ENCODE results near the gene TTC6.

Gene TTC6

GRCh38 chr14:37587881-37588666, 7.4 kb upstream of the TTC6 start:
- peak overlapping the region; percentile 29 for H3K4me3 ChIP-seq (ENCODE audit: low read length)
- H3K9ac ChIP-seq (ENCODE audit: low read depth, low read length) = no peak overlapping the region
- no peaks in the 10 kb centered on the region for H3K9me3 ChIP-seq (replicated peaks; ENCODE audit: low read length)
- H3K27me3 ChIP-seq (ENCODE audit: control insufficient read depth, insufficient read depth, low read length) = peaks cover 99% of the 10 kb centered on the region
- H3K36me3 ChIP-seq (ENCODE audit: insufficient read depth, low read length) = no peaks in the 10 kb centered on the region
- peak overlapping the region; percentile 60 for H3K4me2 ChIP-seq (ENCODE audit: low read length)
- H3K4me1 ChIP-seq (ENCODE audit: control insufficient read depth, insufficient read depth, low read length) = peaks cover 2% of the 10 kb centered on the region

GRCh38 chr14:37588667-37588955, 6.8 kb upstream of the TTC6 start:
- no peaks in the 10 kb centered on the region for H3K36me3 ChIP-seq (ENCODE audit: insufficient read depth, low read length)
- peaks cover 99% of the 10 kb centered on the region for H3K27me3 ChIP-seq (ENCODE audit: control insufficient read depth, insufficient read depth, low read length)
- H3K4me1 ChIP-seq (ENCODE audit: control insufficient read depth, insufficient read depth, low read length) = peaks cover 2% of the 10 kb centered on the region
- H3K9me3 ChIP-seq (replicated peaks; ENCODE audit: low read length) = no peaks in the 10 kb centered on the region
- no peak overlapping the region for H3K9ac ChIP-seq (ENCODE audit: low read depth, low read length)
- no peak overlapping the region for H3K4me2 ChIP-seq (ENCODE audit: low read length)
- no peak overlapping the region for H3K4me3 ChIP-seq (ENCODE audit: low read length)

DNA sequence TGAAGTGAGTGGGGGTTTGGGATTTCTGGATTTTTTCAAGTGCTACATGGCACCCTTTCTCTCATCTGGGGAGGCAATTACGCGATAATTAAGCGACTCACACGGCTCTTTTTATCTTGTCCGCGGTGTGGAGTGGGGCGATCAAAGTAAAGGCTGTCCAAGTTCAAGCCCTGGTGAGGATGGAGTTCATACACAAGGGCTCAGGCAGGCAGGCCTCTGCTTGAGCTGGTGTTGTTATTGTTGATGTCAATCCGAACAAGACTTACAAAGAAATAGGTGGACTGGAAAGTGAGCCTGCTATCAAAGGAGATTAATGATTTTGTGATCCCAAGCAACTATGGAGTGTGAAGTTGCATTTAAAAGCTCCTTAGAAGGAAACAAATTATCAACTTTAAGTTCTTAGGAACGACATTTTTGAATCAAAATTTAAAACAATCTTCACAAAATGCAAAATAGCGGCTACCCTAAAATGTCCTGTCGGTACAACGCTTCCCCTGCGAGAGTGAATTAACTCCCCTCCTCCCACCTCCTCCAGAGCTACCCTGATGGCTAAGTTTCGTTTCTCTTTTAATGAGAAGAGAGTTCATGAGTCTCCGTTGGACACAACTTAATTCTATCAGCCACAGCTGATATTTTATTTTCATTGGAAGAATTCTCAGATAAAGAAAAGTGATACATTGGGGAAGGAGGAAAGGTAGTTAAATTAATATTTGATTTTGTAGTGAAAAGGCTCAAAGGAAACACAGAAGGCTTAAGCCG, 6.3 kb upstream of the TTC6 start:
- H3K9ac ChIP-seq (ENCODE audit: low read depth, low read length) = no peak overlapping the region
- peaks cover 6% of the 10 kb centered on the region for H3K4me1 ChIP-seq (ENCODE audit: control insufficient read depth, insufficient read depth, low read length)
- H3K4me2 ChIP-seq (ENCODE audit: low read length) = no peak overlapping the region
- H3K36me3 ChIP-seq (ENCODE audit: insufficient read depth, low read length) = no peaks in the 10 kb centered on the region
- H3K27me3 ChIP-seq (ENCODE audit: control insufficient read depth, insufficient read depth, low read length) = peaks cover 98% of the 10 kb centered on the region
- no peaks in the 10 kb centered on the region for H3K9me3 ChIP-seq (replicated peaks; ENCODE audit: low read length)
- no peak overlapping the region for H3K4me3 ChIP-seq (ENCODE audit: low read length)

- H3K36me3 ChIP-seq (ENCODE audit: insufficient read depth, low read length) = no peaks in the 10 kb centered on the region
- no peak overlapping the region for H3K9ac ChIP-seq (ENCODE audit: low read depth, low read length)
- H3K4me3 ChIP-seq (ENCODE audit: low read length) = no peak overlapping the region
- no peaks in the 10 kb centered on the region for H3K9me3 ChIP-seq (replicated peaks; ENCODE audit: low read length)
- H3K27me3 ChIP-seq (ENCODE audit: control insufficient read depth, insufficient read depth, low read length) = peaks cover 91% of the 10 kb centered on the region
- peaks cover 6% of the 10 kb centered on the region for H3K4me1 ChIP-seq (ENCODE audit: control insufficient read depth, insufficient read depth, low read length)
- H3K4me2 ChIP-seq (ENCODE audit: low read length) = no peak overlapping the region
Observed at GRCh38 chr14:37589715-37590427, 5.6 kb upstream of the TTC6 start.

DNA sequence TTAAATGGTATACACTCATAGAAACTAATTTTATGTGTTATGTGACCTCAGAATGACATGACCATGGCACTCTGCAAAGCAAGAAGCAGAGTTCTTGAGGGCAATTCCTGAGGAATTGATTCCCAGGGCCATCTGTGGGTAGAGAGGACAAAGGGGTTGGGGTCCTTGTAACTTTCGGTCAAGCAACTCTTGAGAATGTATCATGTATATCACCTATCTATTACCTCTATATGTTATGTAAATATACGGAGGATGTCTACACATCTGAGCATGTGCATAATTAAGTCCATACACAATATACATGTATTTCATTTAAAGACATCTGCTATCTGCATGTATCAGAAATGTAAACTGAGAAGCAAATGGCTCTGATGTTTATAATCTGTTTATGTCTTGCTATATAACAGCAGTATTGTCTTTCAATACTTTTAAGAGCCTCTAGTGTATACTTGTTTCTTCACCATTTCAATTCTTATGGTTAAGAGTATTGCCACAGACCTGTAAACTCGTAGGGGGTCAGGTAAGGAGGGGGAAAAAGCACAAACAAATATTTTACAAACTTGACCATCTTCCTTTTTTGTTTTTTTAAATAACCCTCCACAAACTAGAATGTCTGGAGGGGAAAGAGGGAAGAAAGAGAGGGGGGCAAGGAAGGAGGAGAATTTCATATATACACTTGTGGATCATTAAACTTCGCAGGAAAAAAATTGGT, 4.8 kb upstream of the TTC6 start:
- Histone ChIP-seq H3K4me1 (ENCODE audit: control insufficient read depth, insufficient read depth, low read length) (peaks cover 6% of the 10 kb centered on the region), H3K4me3 (ENCODE audit: low read length) (no peak overlapping the region), H3K9me3 (replicated peaks; ENCODE audit: low read length) (no peaks in the 10 kb centered on the region), H3K4me2 (ENCODE audit: low read length) (no peak overlapping the region), H3K36me3 (ENCODE audit: insufficient read depth, low read length) (no peaks in the 10 kb centered on the region), H3K27me3 (ENCODE audit: control insufficient read depth, insufficient read depth, low read length) (peaks cover 87% of the 10 kb centered on the region), H3K9ac (ENCODE audit: low read depth, low read length) (no peak overlapping the region)

GRCh38 chr14:37591311-37591940, 4.0 kb upstream of the TTC6 start:
- Histone ChIP-seq H3K4me1 (ENCODE audit: control insufficient read depth, insufficient read depth, low read length) (peaks cover 12% of the 10 kb centered on the region), H3K9me3 (replicated peaks; ENCODE audit: low read length) (no peaks in the 10 kb centered on the region), H3K36me3 (ENCODE audit: insufficient read depth, low read length) (no peaks in the 10 kb centered on the region), H3K4me3 (ENCODE audit: low read length) (no peak overlapping the region), H3K9ac (ENCODE audit: low read depth, low read length) (no peak overlapping the region), H3K27me3 (ENCODE audit: control insufficient read depth, insufficient read depth, low read length) (peaks cover 87% of the 10 kb centered on the region), H3K4me2 (ENCODE audit: low read length) (peak overlapping the region; percentile 37)

GRCh38 chr14:37591941-37592481, 3.4 kb upstream of the TTC6 start:
- Histone ChIP-seq H3K9me3 (replicated peaks; ENCODE audit: low read length) (no peaks in the 10 kb centered on the region), H3K27me3 (ENCODE audit: control insufficient read depth, insufficient read depth, low read length) (peaks cover 87% of the 10 kb centered on the region), H3K4me2 (ENCODE audit: low read length) (peak overlapping the region; percentile 37), H3K9ac (ENCODE audit: low read depth, low read length) (no peak overlapping the region), H3K4me1 (ENCODE audit: control insufficient read depth, insufficient read depth, low read length) (peaks cover 12% of the 10 kb centered on the region), H3K4me3 (ENCODE audit: low read length) (peak overlapping the region; percentile 11), H3K36me3 (ENCODE audit: insufficient read depth, low read length) (no peaks in the 10 kb centered on the region)

GRCh38 chr14:37592482-37593408, 2.7 kb upstream of the TTC6 start:
- peaks cover 12% of the 10 kb centered on the region for H3K4me1 ChIP-seq (ENCODE audit: control insufficient read depth, insufficient read depth, low read length)
- peaks cover 87% of the 10 kb centered on the region for H3K27me3 ChIP-seq (ENCODE audit: control insufficient read depth, insufficient read depth, low read length)
- H3K36me3 ChIP-seq (ENCODE audit: insufficient read depth, low read length) = no peaks in the 10 kb centered on the region
- H3K4me2 ChIP-seq (ENCODE audit: low read length) = no peak overlapping the region
- peaks cover under 1% of the 10 kb centered on the region for H3K9me3 ChIP-seq (replicated peaks; ENCODE audit: low read length)
- no peak overlapping the region for H3K9ac ChIP-seq (ENCODE audit: low read depth, low read length)
- H3K4me3 ChIP-seq (ENCODE audit: low read length) = no peak overlapping the region

DNA sequence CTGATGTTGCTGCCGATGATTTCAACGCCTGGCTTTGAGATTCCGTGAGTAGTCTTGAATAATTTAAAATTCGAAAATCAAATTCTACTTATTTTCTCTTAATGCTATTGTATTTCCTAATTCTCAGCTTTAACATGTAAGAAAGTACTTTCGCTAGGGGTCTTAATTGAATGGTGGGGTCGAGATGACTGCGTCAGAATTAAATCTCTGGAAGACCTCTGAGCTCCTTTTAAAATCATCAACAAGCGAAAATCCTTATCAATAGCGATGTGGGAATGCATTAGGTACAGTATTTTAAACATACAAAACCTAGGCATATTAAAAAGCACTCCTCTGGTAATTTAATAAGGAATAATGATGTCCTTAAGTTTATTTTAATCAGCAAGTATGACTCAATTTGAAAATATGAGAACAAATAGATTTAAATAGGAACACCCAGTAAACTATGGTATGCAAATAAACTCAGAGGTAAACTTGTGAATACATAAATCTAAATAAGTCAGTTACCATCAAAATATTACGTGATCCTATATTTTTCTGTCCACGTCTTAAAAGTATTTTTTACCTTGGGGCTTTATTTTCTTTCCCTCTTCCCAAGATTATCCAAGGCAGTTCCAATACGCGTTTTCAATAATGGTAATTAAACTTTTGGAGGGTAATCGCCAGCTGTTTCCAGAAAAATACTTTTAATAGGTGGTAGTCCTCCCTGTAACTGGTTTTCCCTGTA, 1.8 kb upstream of the TTC6 start:
- H3K36me3 ChIP-seq (ENCODE audit: insufficient read depth, low read length) = no peaks in the 10 kb centered on the region
- H3K27me3 ChIP-seq (ENCODE audit: control insufficient read depth, insufficient read depth, low read length) = peaks cover 87% of the 10 kb centered on the region
- H3K4me1 ChIP-seq (ENCODE audit: control insufficient read depth, insufficient read depth, low read length) = peaks cover 13% of the 10 kb centered on the region
- peak overlapping the region; percentile 71 for H3K4me3 ChIP-seq (ENCODE audit: low read length)
- peak overlapping the region; percentile 97 for H3K4me2 ChIP-seq (ENCODE audit: low read length)
- peaks cover 2% of the 10 kb centered on the region for H3K9me3 ChIP-seq (replicated peaks; ENCODE audit: low read length)
- H3K9ac ChIP-seq (ENCODE audit: low read depth, low read length) = no peak overlapping the region

Measured in skeletal muscle satellite cell (primary cell).